Neural progenitor cell (in vitro differentiated cells): ENCODE measurements around the gene C8G.

Experiments
- EZH2 ChIP-seq: fragments of 200-600 bp; sonication (generic); IDR thresholded peaks from 2 replicates; pipeline ENCODE4 v1.6.1; 2017; ENCODE audit warnings: antibody characterized with exemption, mild to moderate bottlenecking, moderate library complexity
- TF ChIP-seq, protein P1 (sequence below): fragments of 200-600 bp; sonication (generic); IDR thresholded peaks from 2 replicates; pipeline ENCODE4 v1.5.1; 2017; ENCODE audit warnings: antibody characterized with exemption, mild to moderate bottlenecking

DNA sequence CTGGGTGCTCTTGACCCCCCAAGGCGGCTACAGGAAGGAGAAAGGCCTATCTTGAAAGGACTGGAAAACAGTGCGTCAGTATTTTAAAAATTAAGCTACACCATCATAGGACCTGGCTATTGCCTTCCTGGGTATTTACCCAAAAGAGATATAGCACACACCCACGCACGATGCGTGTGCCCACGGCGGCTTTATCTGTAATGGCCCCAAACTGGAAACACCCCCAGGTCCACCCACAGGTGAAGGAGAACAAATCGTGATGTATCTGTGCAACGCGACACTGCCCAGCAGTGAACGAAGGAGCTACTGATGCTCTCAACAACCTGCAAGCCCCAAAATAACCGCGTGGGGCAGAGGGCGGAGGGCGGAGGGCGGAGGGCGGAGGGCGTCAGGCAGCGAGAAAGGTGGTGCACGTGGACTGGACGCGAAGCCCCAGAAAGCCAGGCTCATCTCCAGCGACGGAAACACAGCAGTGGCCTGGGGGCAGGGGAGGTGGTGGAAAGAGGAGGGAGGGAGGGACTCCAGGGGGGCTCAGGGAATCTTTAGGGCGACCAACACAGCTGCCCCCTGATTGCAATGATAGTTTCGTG, 19.9 kb downstream of the C8G start:
- no peak for TF ChIP-seq EZH2
- TF ChIP-seq, protein P1, sequence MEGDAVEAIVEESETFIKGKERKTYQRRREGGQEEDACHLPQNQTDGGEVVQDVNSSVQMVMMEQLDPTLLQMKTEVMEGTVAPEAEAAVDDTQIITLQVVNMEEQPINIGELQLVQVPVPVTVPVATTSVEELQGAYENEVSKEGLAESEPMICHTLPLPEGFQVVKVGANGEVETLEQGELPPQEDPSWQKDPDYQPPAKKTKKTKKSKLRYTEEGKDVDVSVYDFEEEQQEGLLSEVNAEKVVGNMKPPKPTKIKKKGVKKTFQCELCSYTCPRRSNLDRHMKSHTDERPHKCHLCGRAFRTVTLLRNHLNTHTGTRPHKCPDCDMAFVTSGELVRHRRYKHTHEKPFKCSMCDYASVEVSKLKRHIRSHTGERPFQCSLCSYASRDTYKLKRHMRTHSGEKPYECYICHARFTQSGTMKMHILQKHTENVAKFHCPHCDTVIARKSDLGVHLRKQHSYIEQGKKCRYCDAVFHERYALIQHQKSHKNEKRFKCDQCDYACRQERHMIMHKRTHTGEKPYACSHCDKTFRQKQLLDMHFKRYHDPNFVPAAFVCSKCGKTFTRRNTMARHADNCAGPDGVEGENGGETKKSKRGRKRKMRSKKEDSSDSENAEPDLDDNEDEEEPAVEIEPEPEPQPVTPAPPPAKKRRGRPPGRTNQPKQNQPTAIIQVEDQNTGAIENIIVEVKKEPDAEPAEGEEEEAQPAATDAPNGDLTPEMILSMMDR: no peak
